ENCODE measurements around the gene SLC25A23. TPM values are rescaled to one million over a fixed set of nuclear protein-coding genes. Genes with fewer than 3 reads are reported as not detected.
A peak's percentile ranks its signal among the peaks of the same experiment; 100 is the strongest.

SLC25A23 gene
- total and polyA plus RNA-seq, 2 donors (not counting 1 experiment from before 2014, with no cell fraction given), result 9.3 to 25.3 TPM

GRCh38 chr19:6501740-6502648 is 42.4 kb upstream of the SLC25A23 start, which contains the start of gene TUBB4A:
Gene TUBB4A, minus strand, starts transcription at chr19:6502309. Its CDS starts 97 bp downstream, at chr19:6502212.
- TF ChIP-seq EZH2 (IDR thresholded peaks at IDR 0.05; ENCODE audit: borderline replicate concordance, insufficient read depth, low read depth, low read length, poor library complexity, severe bottlenecking), result no peak
- TF ChIP-seq, protein P1, sequence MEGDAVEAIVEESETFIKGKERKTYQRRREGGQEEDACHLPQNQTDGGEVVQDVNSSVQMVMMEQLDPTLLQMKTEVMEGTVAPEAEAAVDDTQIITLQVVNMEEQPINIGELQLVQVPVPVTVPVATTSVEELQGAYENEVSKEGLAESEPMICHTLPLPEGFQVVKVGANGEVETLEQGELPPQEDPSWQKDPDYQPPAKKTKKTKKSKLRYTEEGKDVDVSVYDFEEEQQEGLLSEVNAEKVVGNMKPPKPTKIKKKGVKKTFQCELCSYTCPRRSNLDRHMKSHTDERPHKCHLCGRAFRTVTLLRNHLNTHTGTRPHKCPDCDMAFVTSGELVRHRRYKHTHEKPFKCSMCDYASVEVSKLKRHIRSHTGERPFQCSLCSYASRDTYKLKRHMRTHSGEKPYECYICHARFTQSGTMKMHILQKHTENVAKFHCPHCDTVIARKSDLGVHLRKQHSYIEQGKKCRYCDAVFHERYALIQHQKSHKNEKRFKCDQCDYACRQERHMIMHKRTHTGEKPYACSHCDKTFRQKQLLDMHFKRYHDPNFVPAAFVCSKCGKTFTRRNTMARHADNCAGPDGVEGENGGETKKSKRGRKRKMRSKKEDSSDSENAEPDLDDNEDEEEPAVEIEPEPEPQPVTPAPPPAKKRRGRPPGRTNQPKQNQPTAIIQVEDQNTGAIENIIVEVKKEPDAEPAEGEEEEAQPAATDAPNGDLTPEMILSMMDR (IDR thresholded peaks at IDR 0.05), result peak; percentile 13
- Histone ChIP-seq H2AFZ (ENCODE audit: insufficient read depth, low read depth, low read length, poor library complexity, severe bottlenecking) (peak within 1 kb of the TSS; percentile 86), H3K4me3 (ENCODE audit: control extremely low read depth in 1 of 5, extremely low read depth in 1 of 5, insufficient read depth in 1 of 5, low read depth in 2 of 5, low read length in 4 of 5) (peak within 1 kb of the TSS in 4 of 5 experiments; percentile 47 to 67 (median 59)), H3K4me2 (replicated peaks; ENCODE audit: low read depth, low read length, poor library complexity, severe bottlenecking) (peak within 1 kb of the TSS; percentile 94), H4K20me1 (ENCODE audit: control insufficient read depth, insufficient read depth, low read length, poor library complexity, severe bottlenecking) (no peaks in the 10 kb centered on the region), H3K9ac (ENCODE audit: low read length) (peak within 1 kb of the TSS; percentile 68), H3K36me3 (replicated peaks in 1 of 2; ENCODE audit: control extremely low read depth in 1 of 2, control insufficient read depth in 1 of 2, extremely low read depth in 1 of 2, insufficient read depth in 2 of 2, low read length in 1 of 2) (no peaks in the 10 kb centered on the region), H3K27me3 (replicated peaks in 1 of 4; ENCODE audit: control extremely low read depth in 1 of 4, control insufficient read depth in 3 of 4, insufficient read depth in 4 of 4, low read length in 3 of 4) (peaks cover 0 to 17% (median 3%) of the 10 kb centered on the region in 4 experiments), H3K9me3 (ENCODE audit: control extremely low read depth in 1 of 3, control insufficient read depth in 2 of 3, insufficient read depth in 1 of 3, low read length in 2 of 3) (peaks cover 0 to 2% (median 0%) of the 10 kb centered on the region in 3 donors), H3K4me1 (ENCODE audit: control insufficient read depth in 2 of 2, insufficient read depth in 2 of 2, low read length in 2 of 2) (peaks cover 16 to 21% of the 10 kb centered on the region in 2 donors), H3K79me2 (ENCODE audit: control insufficient read depth, insufficient read depth, low read length) (no peaks in the 10 kb centered on the region), H3K27ac (ENCODE audit: low read length in 2 of 2) (no peak within 1 kb of the TSS)
- intact Hi-C loops (cut with micrococcal nuclease), result loop anchor here (2.0 kb wide), 1 partner anchor 77 kb away; the partner anchor contains the start of gene KHSRP
- Mint-ChIP-seq H3K27me3 (peaks cover 3% of the 10 kb centered on the region), H3K4me1 (peaks cover 18% of the 10 kb centered on the region), H3K9me3 (ENCODE audit: insufficient read depth) (no peaks in the 10 kb centered on the region), H3K27ac (peak within 1 kb of the TSS; percentile 78), H3K4me3 (peak within 1 kb of the TSS; percentile 92)
- ATAC-seq (ENCODE audit: low read depth) (peak; percentile 83), DNase-seq (peak; percentile 68)
- POLR2A ChIA-PET, result interaction anchor here (0.6 to 1.3 kb wide), 3 partner anchors 49 to 137 kb away, joined by 3 to 5 read pairs (median 3); no protein-coding TSS in a partner anchor
- under 1% methylated on average over 59 of the region's 71 CpGs for WGBS (ENCODE audit: insufficient coverage)
- CTCF ChIA-PET, result interaction anchor here (0.6 to 1.4 kb wide), 5 partner anchors 15 to 825 kb away, joined by 3 to 12 read pairs (median 4); no protein-coding TSS in a partner anchor

Data from B cell (primary cell).